HCT116 (cell line): Measurements from ENCODE around the gene KIF5C. TPM values are rescaled to one million over a fixed set of nuclear protein-coding genes. Genes with fewer than 3 reads are reported as not detected.

Source experiments
- ATAC-seq: fragments of 200-7000 bp; cut with Tn5 transposase; 2 replicates; pipeline ENCODE4 v1.9.1; 2020; ENCODE audit warnings: mild to moderate bottlenecking, moderate library complexity
- BruUV-seq: library from RNA; stranded (reverse); fragments of 400-500 nt; replicated peaks from 2 replicates; lab custom pipeline; 2021; lab: Mats Ljungman, UMichigan
- CTCF ChIA-PET: fragments of 300-600 bp; sonication (Branson Sonifier 250); formaldehyde crosslinking; loops from one replicate; lab custom pipeline; 2021; ENCODE audit warnings: antibody characterized with exemption; lab: Charles Lee
- POLR2A ChIA-PET: fragments of 300-600, 350-600 bp; sonication (Branson Sonifier 250); formaldehyde crosslinking; loops from one replicate; lab custom pipeline; 2021; ENCODE audit warnings: antibody characterized with exemption; lab: Charles Lee
- RAD21 ChIA-PET, 2 experiments: fragments of 300-600 bp; sonication (Branson Sonifier 250); formaldehyde crosslinking; loops; one replicate each; lab custom pipeline; 2023; ENCODE audit warnings: low total read pairs in 2 of 2; ENCODE audit not compliant: uncharacterized antibody in 2 of 2, unreplicated experiment in 2 of 2, low non-redundant PET in 1 of 2; lab: Charles Lee
- DNase-seq: peaks from one replicate; pipeline ENCODE4 v3.0.0-alpha.2; 2010; ENCODE audit warnings: low read depth, low spot score
- H2AFZ ChIP-seq: fragments of 200-600 bp; shearing (Covaris generic), sonication (generic); 2 replicates; pipeline ENCODE4 v1.6.1; 2017; ENCODE audit warnings: low read depth, mixed run types, mixed read lengths, antibody characterized with exemption, low read length; ENCODE audit not compliant: poor library complexity, severe bottlenecking
- H3K27ac ChIP-seq: 2 replicates; pipeline ENCODE4 v1.5.1; 2012; ENCODE audit warnings: low read depth, low read length
- H3K27me3 ChIP-seq: fragments of 200-600 bp; sonication (generic); 2 replicates; pipeline ENCODE4 v1.6.1; 2016; ENCODE audit warnings: mixed run types, low read length, mixed read lengths; ENCODE audit not compliant: insufficient read depth
- H3K36me3 ChIP-seq, 2 experiments: fragments of 200-500 bp in 1 of 2; fragments of 200-600 bp in 1 of 2; sonication (Bioruptor generic) in 1 of 2; sonication (generic) in 1 of 2; 2 replicates each; pipeline versions ENCODE4 v1.5.1 to v1.6.1; 2014 to 2016; ENCODE audit warnings: low read length in 2 of 2, inconsistent platforms in 1 of 2, mixed read lengths in 1 of 2, mixed run types in 1 of 2; ENCODE audit not compliant: insufficient read depth in 2 of 2, control insufficient read depth in 1 of 2
- H3K4me1 ChIP-seq, 2 experiments: fragments of 200-600 bp in 1 of 2; sonication (generic) in 1 of 2; 2 replicates each; pipeline versions ENCODE4 v1.5.1 to v1.6.1; 2012 to 2017; ENCODE audit warnings: low read length in 2 of 2, inconsistent platforms in 1 of 2, mild to moderate bottlenecking in 1 of 2, mixed read lengths in 1 of 2, mixed run types in 1 of 2, moderate library complexity in 1 of 2; ENCODE audit not compliant: insufficient read depth in 2 of 2, control insufficient read depth in 1 of 2
- H3K4me2 ChIP-seq: fragments of 200-600 bp; sonication (generic); 2 replicates; pipeline ENCODE4 v1.6.1; 2017; ENCODE audit warnings: mixed run types, low read length, mixed read lengths
- H3K4me3 ChIP-seq, 2 experiments: fragments of 200-600 bp in 1 of 2; sonication (generic) in 1 of 2; replicated peaks in 1 of 2; 2 replicates each; pipeline ENCODE4 v1.5.1; 2011 to 2016; ENCODE audit warnings: low read length in 2 of 2, control low read depth in 1 of 2, low read depth in 1 of 2, mild to moderate bottlenecking in 1 of 2, mixed read lengths in 1 of 2, mixed run types in 1 of 2
- H3K79me2 ChIP-seq: fragments of 200-600 bp; sonication (generic); 2 replicates; pipeline ENCODE4 v1.6.1; 2017; ENCODE audit warnings: mild to moderate bottlenecking, mixed run types, low read length, moderate library complexity, mixed read lengths; ENCODE audit not compliant: insufficient read depth
- H3K9ac ChIP-seq: fragments of 200-600 bp; sonication (generic); 2 replicates; pipeline ENCODE4 v1.6.1; 2016; ENCODE audit warnings: low read length, mixed read lengths
- H3K9me2 ChIP-seq: fragments of 200-600 bp; sonication (generic), shearing (Covaris generic); 2 replicates; pipeline ENCODE4 v1.6.1; 2017; ENCODE audit warnings: mixed run types, mild to moderate bottlenecking, moderate library complexity; ENCODE audit not compliant: insufficient read depth
- H3K9me3 ChIP-seq, 2 experiments: fragments of 200-500 bp in 1 of 2; fragments of 200-600 bp in 1 of 2; sonication (Bioruptor generic) in 1 of 2; sonication (generic) in 1 of 2; 2 replicates each; pipeline ENCODE4 v1.6.1; 2014 to 2017; ENCODE audit warnings: low read length in 2 of 2, mixed read lengths in 2 of 2, inconsistent platforms in 1 of 2, low read depth in 1 of 2, mild to moderate bottlenecking in 1 of 2, mixed run types in 1 of 2, moderate library complexity in 1 of 2; ENCODE audit not compliant: control insufficient read depth in 1 of 2, insufficient read depth in 1 of 2
- H4K20me1 ChIP-seq: fragments of 200-600 bp; sonication (generic), shearing (Covaris generic); 2 replicates; pipeline ENCODE4 v1.6.1; 2017; ENCODE audit warnings: mixed run types, mild to moderate bottlenecking, moderate library complexity; ENCODE audit not compliant: insufficient read depth
- CBX3 ChIP-seq: IDR thresholded peaks from 2 replicates; pipeline ENCODE4 v1.6.1; 2012; ENCODE audit warnings: low read depth
- ELF1 ChIP-seq: IDR thresholded peaks from 2 replicates; pipeline ENCODE4 v1.6.1; 2012; ENCODE audit warnings: low read depth, borderline replicate concordance
- EZH2 ChIP-seq: fragments of 200-600 bp; sonication (generic); IDR thresholded peaks from 2 replicates; pipeline ENCODE4 v1.6.1; 2017; ENCODE audit warnings: antibody characterized with exemption, mixed run types
- FOSL1 ChIP-seq: IDR thresholded peaks from 2 replicates; pipeline ENCODE4 v1.6.1; 2012; ENCODE audit warnings: low read depth
- JUND ChIP-seq: IDR thresholded peaks from 2 replicates; pipeline ENCODE4 v1.6.1; 2012
- POLR2A ChIP-seq: IDR thresholded peaks from 2 replicates; pipeline ENCODE4 v1.7.0; 2011; ENCODE audit warnings: borderline replicate concordance; ENCODE audit not compliant: insufficient read depth, insufficient read length; ENCODE audit errors: extremely low read depth
- RAD21 ChIP-seq: IDR thresholded peaks from 2 replicates; pipeline ENCODE4 v1.6.1; 2012; ENCODE audit warnings: low read depth, mild to moderate bottlenecking
- SIN3A ChIP-seq: IDR thresholded peaks from 2 replicates; pipeline ENCODE4 v1.6.1; 2012; ENCODE audit warnings: low read depth
- SRF ChIP-seq: IDR thresholded peaks from 2 replicates; pipeline ENCODE4 v1.6.1; 2012; ENCODE audit warnings: low read depth
- TCF7L2 ChIP-seq: IDR thresholded peaks from 2 replicates; pipeline ENCODE4 v1.7.0; 2011; ENCODE audit warnings: borderline replicate concordance, inconsistent platforms; ENCODE audit not compliant: insufficient read depth, insufficient read length; ENCODE audit errors: extremely low read depth
- ZNF274 ChIP-seq: fragments of 200-500 bp; sonication (Bioruptor generic); IDR thresholded peaks from 2 replicates; pipeline ENCODE4 v1.6.1; 2014; ENCODE audit warnings: mild to moderate bottlenecking, low read depth, low read length, inconsistent platforms
- intact Hi-C: fragments of 100-400 bp; cut with micrococcal nuclease; formaldehyde crosslinking; loops from 2 replicates; pipeline ENCODE4 v1.10.0; 2022
- total RNA-seq: library from RNA; stranded (reverse); gene quantifications from one replicate; pipeline ENCODE4 v1.2.1, GENCODE V29; 2021; ENCODE audit not compliant: unreplicated experiment
- TF ChIP-seq, protein P1 (sequence below): IDR thresholded peaks from 2 replicates; pipeline ENCODE4 v1.6.1; 2012; ENCODE audit warnings: low read depth
- TF ChIP-seq, protein P2 (sequence below): IDR thresholded peaks from 2 replicates; pipeline ENCODE4 v1.6.1; 2012
- TF ChIP-seq, protein P3 (sequence below): IDR thresholded peaks from 2 replicates; pipeline ENCODE4 v1.6.1; 2012

The KIF5C gene
- total RNA-seq, 1 experiment from 2014 or later = 6.5 TPM

DNA sequence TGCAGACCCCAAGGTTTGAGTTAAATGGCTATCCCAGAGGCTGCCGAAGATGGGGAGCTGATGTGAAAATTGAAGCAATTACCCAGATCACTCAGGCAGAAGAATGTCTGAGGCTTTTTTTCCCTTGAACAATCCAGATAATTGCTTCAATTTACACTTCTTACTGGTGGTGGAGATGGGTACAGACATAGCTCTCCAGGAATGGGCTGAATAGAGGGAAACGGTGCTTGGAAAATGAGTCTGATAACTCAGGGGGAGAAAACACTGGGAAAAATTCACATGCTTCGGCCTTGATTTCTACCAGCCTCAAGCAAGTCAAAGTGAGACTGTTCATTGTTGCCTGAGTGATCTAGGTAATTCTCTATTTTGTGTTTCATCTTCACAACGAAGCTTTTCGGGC lies 9.5 kb upstream of the KIF5C start:
- H4K20me1 ChIP-seq = no peaks in the 10 kb centered on the region
- no peaks in the 10 kb centered on the region for H3K79me2 ChIP-seq
- H3K27ac ChIP-seq = no peak overlapping the region
- ChIA-PET RAD21 (no interaction called here), CTCF (no interaction called here), POLR2A (no interaction called here)
- ATAC-seq = no peak
- no peaks in the 10 kb centered on the region for H3K36me3 ChIP-seq
- H2AFZ ChIP-seq = no peak overlapping the region
- no TSS peak for BruUV-seq
- no peak overlapping the region for H3K4me3 ChIP-seq
- H3K9ac ChIP-seq = no peak overlapping the region
- intact Hi-C loops = no loop called here
- no peaks in the 10 kb centered on the region for H3K27me3 ChIP-seq
- H3K9me3 ChIP-seq = no peaks in the 10 kb centered on the region
- no peak overlapping the region for H3K4me2 ChIP-seq
- no peak for DNase-seq
- no peak for TF ChIP-seq EZH2
- TF ChIP-seq JUND = no peak
- TF ChIP-seq, protein P1, sequence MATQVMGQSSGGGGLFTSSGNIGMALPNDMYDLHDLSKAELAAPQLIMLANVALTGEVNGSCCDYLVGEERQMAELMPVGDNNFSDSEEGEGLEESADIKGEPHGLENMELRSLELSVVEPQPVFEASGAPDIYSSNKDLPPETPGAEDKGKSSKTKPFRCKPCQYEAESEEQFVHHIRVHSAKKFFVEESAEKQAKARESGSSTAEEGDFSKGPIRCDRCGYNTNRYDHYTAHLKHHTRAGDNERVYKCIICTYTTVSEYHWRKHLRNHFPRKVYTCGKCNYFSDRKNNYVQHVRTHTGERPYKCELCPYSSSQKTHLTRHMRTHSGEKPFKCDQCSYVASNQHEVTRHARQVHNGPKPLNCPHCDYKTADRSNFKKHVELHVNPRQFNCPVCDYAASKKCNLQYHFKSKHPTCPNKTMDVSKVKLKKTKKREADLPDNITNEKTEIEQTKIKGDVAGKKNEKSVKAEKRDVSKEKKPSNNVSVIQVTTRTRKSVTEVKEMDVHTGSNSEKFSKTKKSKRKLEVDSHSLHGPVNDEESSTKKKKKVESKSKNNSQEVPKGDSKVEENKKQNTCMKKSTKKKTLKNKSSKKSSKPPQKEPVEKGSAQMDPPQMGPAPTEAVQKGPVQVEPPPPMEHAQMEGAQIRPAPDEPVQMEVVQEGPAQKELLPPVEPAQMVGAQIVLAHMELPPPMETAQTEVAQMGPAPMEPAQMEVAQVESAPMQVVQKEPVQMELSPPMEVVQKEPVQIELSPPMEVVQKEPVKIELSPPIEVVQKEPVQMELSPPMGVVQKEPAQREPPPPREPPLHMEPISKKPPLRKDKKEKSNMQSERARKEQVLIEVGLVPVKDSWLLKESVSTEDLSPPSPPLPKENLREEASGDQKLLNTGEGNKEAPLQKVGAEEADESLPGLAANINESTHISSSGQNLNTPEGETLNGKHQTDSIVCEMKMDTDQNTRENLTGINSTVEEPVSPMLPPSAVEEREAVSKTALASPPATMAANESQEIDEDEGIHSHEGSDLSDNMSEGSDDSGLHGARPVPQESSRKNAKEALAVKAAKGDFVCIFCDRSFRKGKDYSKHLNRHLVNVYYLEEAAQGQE = no peak
- TF ChIP-seq, protein P2, sequence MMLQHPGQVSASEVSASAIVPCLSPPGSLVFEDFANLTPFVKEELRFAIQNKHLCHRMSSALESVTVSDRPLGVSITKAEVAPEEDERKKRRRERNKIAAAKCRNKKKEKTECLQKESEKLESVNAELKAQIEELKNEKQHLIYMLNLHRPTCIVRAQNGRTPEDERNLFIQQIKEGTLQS = no peak
- TF ChIP-seq CBX3 = no peak
- TF ChIP-seq RAD21 = no peak
- TF ChIP-seq SIN3A = no peak
- no peak for TF ChIP-seq FOSL1
- TF ChIP-seq POLR2A = no peak
- TF ChIP-seq TCF7L2 = no peak
- TF ChIP-seq ZNF274 = no peak
- TF ChIP-seq ELF1 = no peak
- TF ChIP-seq, protein P3, sequence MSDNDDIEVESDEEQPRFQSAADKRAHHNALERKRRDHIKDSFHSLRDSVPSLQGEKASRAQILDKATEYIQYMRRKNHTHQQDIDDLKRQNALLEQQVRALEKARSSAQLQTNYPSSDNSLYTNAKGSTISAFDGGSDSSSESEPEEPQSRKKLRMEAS = no peak
- TF ChIP-seq SRF = no peak
- TF ChIP-seq, all 23 proteins: peak for 0
- H3K4me1 ChIP-seq = no peaks in the 10 kb centered on the region
- H3K9me2 ChIP-seq = no peaks in the 10 kb centered on the region
